Kidney (tissue), 14 donors: ENCODE results near the gene SPRYD3. TPM values are rescaled to one million over a fixed set of nuclear protein-coding genes. Genes with fewer than 3 reads are reported as not detected.

Experiments used
- DNase-seq, 5 donors: peaks; one replicate each; pipeline ENCODE4 v3.0.0-alpha.2; 2013 to 2020
- FAIRE-seq: peaks from 2 replicates; lab custom pipeline; 2012; peaks lifted over from hg19 to GRCh38; lab: Jason Lieb, UNC
- H3K27ac ChIP-seq, 2 donors: one replicate each; pipeline ENCODE4 v1.7.0; 2013; ENCODE audit warnings: low read depth in 2 of 2, low read length in 2 of 2, inconsistent platforms in 1 of 2
- H3K27me3 ChIP-seq: one replicate; pipeline ENCODE4 v1.7.1; 2013; ENCODE audit warnings: low read length, inconsistent platforms; ENCODE audit not compliant: control insufficient read depth, insufficient read depth
- H3K36me3 ChIP-seq, 3 donors: one replicate each; pipeline versions ENCODE4 v1.7.0 to v1.7.1; 2013; ENCODE audit warnings: low read length in 3 of 3, control low read depth in 1 of 3, inconsistent platforms in 1 of 3; ENCODE audit not compliant: insufficient read depth in 3 of 3, control insufficient read depth in 2 of 3
- H3K4me1 ChIP-seq, 3 donors: one replicate each; pipeline versions ENCODE4 v1.7.0 to v1.7.1; 2013; ENCODE audit warnings: low read length in 3 of 3, inconsistent platforms in 1 of 3, low read depth in 1 of 3; ENCODE audit not compliant: control insufficient read depth in 2 of 3, insufficient read depth in 2 of 3
- H3K4me3 ChIP-seq, 3 donors: one replicate each; pipeline versions ENCODE4 v1.7.0 to v1.8.1; 2013; ENCODE audit warnings: low read length in 3 of 3, control low read depth in 1 of 3, inconsistent platforms in 1 of 3
- H3K9ac ChIP-seq, 3 donors: one replicate each; pipeline versions ENCODE4 v1.7.0 to v1.7.1; 2013; ENCODE audit warnings: low read length in 3 of 3, control low read depth in 1 of 3, inconsistent platforms in 1 of 3
- H3K9me3 ChIP-seq, 3 donors: one replicate each; pipeline versions ENCODE4 v1.7.0 to v1.7.1; 2013; ENCODE audit warnings: low read length in 3 of 3, control low read depth in 1 of 3, inconsistent platforms in 1 of 3; ENCODE audit not compliant: control insufficient read depth in 2 of 3, insufficient read depth in 1 of 3
- CTCF ChIP-seq: IDR thresholded peaks from 3 replicates; pipeline ENCODE4 v1.5.1; 2012; ENCODE audit warnings: mild to moderate bottlenecking, moderate library complexity, borderline replicate concordance; ENCODE audit not compliant: insufficient read depth; ENCODE audit errors: extremely low read depth
- intact Hi-C: fragments of 100-400 bp; cut with DNase I; formaldehyde crosslinking; loops from one replicate; pipeline ENCODE4 v1.11.1; 2022
- polyA plus RNA-seq: library from polyadenylated mRNA; stranded (reverse); fragments of 350-450 nt; fragmentation: Illumina TruSeq; extraction: RNeasy Lipid Tissue Mini Kit (QIAGEN cat#74804); gene quantifications from one replicate; pipeline ENCODE4 v1.2.3, GENCODE V29; 2014; ENCODE audit warnings: low read depth, low replicate concordance; ENCODE audit not compliant: insufficient read depth
- total RNA-seq: library from RNA; stranded (reverse); fragmentation: NEBNext Ultra II Directional; extraction: Animal tissue kit (Norgen Biotek cat#: 25700); gene quantifications from one replicate; pipeline ENCODE4 v1.2.1, GENCODE V29; 2021
- donor health status: control.
- donor health status: control.
- donor health status: control.
- donor health status: control.
- donor health status: control.
- donor health status: DM: yes; HTN: yes; CAD: no.
- donor health status: Normal renal cell carcinoma (clear cell type).

The SPRYD3 gene
- total and polyA plus RNA-seq, 2 donors from 2014 or later = 40.0 to 72.3 TPM

GRCh38 chr12:53048780-53049401, 30.3 kb downstream of the SPRYD3 start:
- peak; percentile 82 to 95 (median 90) for DNase-seq
- Histone ChIP-seq H3K36me3 (peaks cover 0 to 7% (median 3%) of the 10 kb centered on the region in 3 donors), H3K9ac (peak overlapping the region; percentile 27 to 97 (median 30)), H3K27ac (peak overlapping the region; percentile 99), H3K9me3 (no peaks in the 10 kb centered on the region), H3K4me3 (peak overlapping the region; percentile 57 to 84 (median 59)), H3K27me3 (no peaks in the 10 kb centered on the region), H3K4me1 (peaks cover 16 to 81% (median 70%) of the 10 kb centered on the region in 3 donors)
- FAIRE-seq = no peak
- TF ChIP-seq CTCF = no peak
- intact Hi-C loops = no loop called here

GRCh38 chr12:53048033-53048779, 31.0 kb downstream of the SPRYD3 start:
- FAIRE-seq (no peak), DNase-seq (peak; percentile 73 to 92 (median 84))
- peaks cover 0 to 7% (median 3%) of the 10 kb centered on the region in 3 donors for H3K36me3 ChIP-seq
- no peaks in the 10 kb centered on the region for H3K27me3 ChIP-seq
- intact Hi-C loops = no loop called here
- peaks cover 16 to 74% (median 64%) of the 10 kb centered on the region in 3 donors for H3K4me1 ChIP-seq
- no peaks in the 10 kb centered on the region for H3K9me3 ChIP-seq
- peak overlapping the region; percentile 44 to 84 (median 59) for H3K4me3 ChIP-seq
- peak overlapping the region in 2 of 3 donors; percentile 34 to 97 for H3K9ac ChIP-seq
- no peak for TF ChIP-seq CTCF
- peak overlapping the region; percentile 99 for H3K27ac ChIP-seq

- Histone ChIP-seq H3K27me3 (no peaks in the 10 kb centered on the region), H3K9me3 (no peaks in the 10 kb centered on the region), H3K27ac (peak overlapping the region; percentile 99), H3K4me3 (peak overlapping the region in 2 of 3 donors; percentile 45 to 84), H3K9ac (peak overlapping the region in 2 of 3 donors; percentile 34 to 97), H3K36me3 (peaks cover 2 to 7% (median 3%) of the 10 kb centered on the region in 3 donors), H3K4me1 (peaks cover 16 to 68% (median 59%) of the 10 kb centered on the region in 3 donors)
- FAIRE-seq = no peak
- peak; percentile 45 for TF ChIP-seq CTCF
- intact Hi-C loops = no loop called here
- peak; percentile 89 to 97 (median 93) for DNase-seq
Measured at GRCh38 chr12:53047221-53048032, 31.8 kb downstream of the SPRYD3 start.
